Glutamatergic neuron (in vitro differentiated cells): ENCODE measurements around the gene C3orf70. TPM values are rescaled to one million over a fixed set of nuclear protein-coding genes. Genes with fewer than 3 reads are reported as not detected.

Experiments used
- DNase-seq: peaks from one replicate; pipeline ENCODE4 v3.0.0; 2022
- H3K27ac Mint-ChIP-seq: one replicate; pipeline ENCODE4 v1.8.0; 2020; ENCODE audit warnings: mild to moderate bottlenecking, mixed read lengths, inconsistent platforms; ENCODE audit not compliant: unreplicated experiment
- H3K27me3 Mint-ChIP-seq: one replicate; pipeline ENCODE4 v1.8.0; 2020; ENCODE audit warnings: mild to moderate bottlenecking, moderate library complexity, mixed read lengths, inconsistent platforms; ENCODE audit not compliant: unreplicated experiment
- H3K36me3 Mint-ChIP-seq: one replicate; pipeline ENCODE4 v1.8.0; 2020; ENCODE audit warnings: mild to moderate bottlenecking, mixed read lengths, inconsistent platforms; ENCODE audit not compliant: unreplicated experiment
- H3K4me1 Mint-ChIP-seq: one replicate; pipeline ENCODE4 v1.8.0; 2020; ENCODE audit warnings: mild to moderate bottlenecking, low read depth, mixed read lengths, inconsistent platforms; ENCODE audit not compliant: unreplicated experiment
- H3K4me3 Mint-ChIP-seq: one replicate; pipeline ENCODE4 v1.8.0; 2020; ENCODE audit warnings: mild to moderate bottlenecking, mixed read lengths, inconsistent platforms; ENCODE audit not compliant: unreplicated experiment
- H3K9me3 Mint-ChIP-seq: one replicate; pipeline ENCODE4 v1.8.0; 2020; ENCODE audit warnings: mild to moderate bottlenecking, moderate library complexity, mixed read lengths, inconsistent platforms; ENCODE audit not compliant: unreplicated experiment
- total RNA-seq: library from RNA; stranded (reverse); fragmentation: NEBNext Ultra II Directional; extraction: Animal tissue kit (Norgen Biotek cat#: 25700); gene quantifications from one replicate; pipeline ENCODE4 v1.2.1, GENCODE V29; 2021; ENCODE audit not compliant: unreplicated experiment
- TF ChIP-seq, protein P1 (sequence below): fragments of 200-600 bp; sonication (generic); IDR thresholded peaks from one replicate; pipeline ENCODE4 v1.5.0; 2021; ENCODE audit not compliant: partially characterized antibody, unreplicated experiment

C3orf70 gene
- total RNA-seq, 1 donor from 2014 or later = 44.5 TPM

DNA sequence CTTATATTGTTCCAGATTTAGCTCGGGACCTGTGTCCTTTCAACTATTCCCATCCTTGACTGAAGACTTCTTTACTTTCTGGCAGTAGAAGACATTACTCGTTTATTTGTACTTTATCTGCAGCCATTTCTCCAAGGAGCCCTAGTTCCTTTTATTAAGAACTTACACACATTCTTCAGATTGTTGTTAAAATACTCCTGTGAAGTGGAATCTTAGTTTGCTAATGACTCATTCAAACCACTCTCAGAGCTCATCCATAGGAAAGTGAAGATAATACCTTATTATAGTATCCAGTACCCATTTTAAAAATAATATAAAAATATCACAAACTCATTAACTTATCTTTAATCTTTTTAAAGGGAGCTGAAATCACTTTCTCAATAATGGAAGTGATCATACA lies 63.5 kb downstream of the C3orf70 start:
- Mint-ChIP-seq H3K27me3 (peaks cover 5% of the 10 kb centered on the region), H3K4me1 (peaks cover 33% of the 10 kb centered on the region), H3K9me3 (no peaks in the 10 kb centered on the region), H3K36me3 (no peaks in the 10 kb centered on the region), H3K27ac (no peak overlapping the region), H3K4me3 (no peak overlapping the region)
- no peak for DNase-seq
- TF ChIP-seq, protein P1, sequence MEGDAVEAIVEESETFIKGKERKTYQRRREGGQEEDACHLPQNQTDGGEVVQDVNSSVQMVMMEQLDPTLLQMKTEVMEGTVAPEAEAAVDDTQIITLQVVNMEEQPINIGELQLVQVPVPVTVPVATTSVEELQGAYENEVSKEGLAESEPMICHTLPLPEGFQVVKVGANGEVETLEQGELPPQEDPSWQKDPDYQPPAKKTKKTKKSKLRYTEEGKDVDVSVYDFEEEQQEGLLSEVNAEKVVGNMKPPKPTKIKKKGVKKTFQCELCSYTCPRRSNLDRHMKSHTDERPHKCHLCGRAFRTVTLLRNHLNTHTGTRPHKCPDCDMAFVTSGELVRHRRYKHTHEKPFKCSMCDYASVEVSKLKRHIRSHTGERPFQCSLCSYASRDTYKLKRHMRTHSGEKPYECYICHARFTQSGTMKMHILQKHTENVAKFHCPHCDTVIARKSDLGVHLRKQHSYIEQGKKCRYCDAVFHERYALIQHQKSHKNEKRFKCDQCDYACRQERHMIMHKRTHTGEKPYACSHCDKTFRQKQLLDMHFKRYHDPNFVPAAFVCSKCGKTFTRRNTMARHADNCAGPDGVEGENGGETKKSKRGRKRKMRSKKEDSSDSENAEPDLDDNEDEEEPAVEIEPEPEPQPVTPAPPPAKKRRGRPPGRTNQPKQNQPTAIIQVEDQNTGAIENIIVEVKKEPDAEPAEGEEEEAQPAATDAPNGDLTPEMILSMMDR = no peak

GRCh38 chr3:185087419-185087818 lies 65.4 kb downstream of the C3orf70 start:
- H3K4me1 Mint-ChIP-seq = peaks cover 20% of the 10 kb centered on the region
- H3K36me3 Mint-ChIP-seq = no peaks in the 10 kb centered on the region
- TF ChIP-seq, protein P1 = no peak
- H3K9me3 Mint-ChIP-seq = no peaks in the 10 kb centered on the region
- peaks cover 1% of the 10 kb centered on the region for H3K27me3 Mint-ChIP-seq
- H3K27ac Mint-ChIP-seq = no peak overlapping the region
- no peak for DNase-seq
- no peak overlapping the region for H3K4me3 Mint-ChIP-seq

DNA sequence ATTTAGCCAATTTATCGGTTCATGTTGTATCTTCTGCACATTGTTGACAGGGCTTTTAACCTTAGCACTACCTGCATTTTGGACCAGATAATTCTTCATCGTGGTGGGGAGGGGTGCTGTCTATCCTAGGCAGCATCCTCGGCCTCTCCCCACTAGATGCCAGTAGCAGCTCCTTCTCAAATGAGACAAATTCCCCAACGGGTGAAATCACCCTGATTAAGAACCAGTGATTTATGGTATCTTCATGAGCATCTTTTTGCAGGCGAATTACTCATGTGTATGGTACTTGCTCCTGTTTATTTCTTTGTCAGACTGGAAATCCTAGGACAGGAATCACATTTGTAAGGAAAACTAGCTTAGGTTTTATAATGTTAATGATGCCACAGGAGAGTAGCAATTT lies 68.0 kb downstream of the C3orf70 start:
- H3K36me3 Mint-ChIP-seq = no peaks in the 10 kb centered on the region
- TF ChIP-seq, protein P1 = no peak
- H3K27me3 Mint-ChIP-seq = peaks cover 1% of the 10 kb centered on the region
- no peak for DNase-seq
- no peak overlapping the region for H3K4me3 Mint-ChIP-seq
- no peaks in the 10 kb centered on the region for H3K9me3 Mint-ChIP-seq
- H3K4me1 Mint-ChIP-seq = peaks cover 14% of the 10 kb centered on the region
- H3K27ac Mint-ChIP-seq = no peak overlapping the region

GRCh38 chr3:185084402-185084801 lies 68.5 kb downstream of the C3orf70 start:
- no peak for DNase-seq
- Mint-ChIP-seq H3K27ac (no peak overlapping the region), H3K27me3 (peaks cover 1% of the 10 kb centered on the region), H3K4me3 (no peak overlapping the region), H3K4me1 (peaks cover 12% of the 10 kb centered on the region), H3K36me3 (no peaks in the 10 kb centered on the region), H3K9me3 (no peaks in the 10 kb centered on the region)
- TF ChIP-seq, protein P1 = no peak

DNA sequence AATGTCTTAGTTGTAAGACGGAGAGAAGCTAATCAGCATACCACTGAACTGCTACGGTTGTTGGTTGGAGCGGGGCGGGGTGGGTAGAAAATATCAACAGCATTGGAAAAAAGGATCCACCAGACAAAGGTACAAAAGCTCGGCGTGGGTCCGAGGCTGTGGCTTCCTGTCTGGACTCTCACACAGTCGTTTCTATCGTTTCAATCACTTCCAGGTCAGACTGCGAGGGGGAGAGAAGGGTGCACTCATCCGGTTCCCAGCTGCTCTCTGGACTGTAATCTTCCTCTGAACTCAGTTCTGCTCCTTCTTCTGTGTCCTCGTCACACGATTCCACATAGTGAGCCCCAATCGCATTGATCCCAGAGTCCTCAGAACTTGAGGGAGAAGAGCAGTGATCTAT lies 70.0 kb downstream of the C3orf70 start:
- Mint-ChIP-seq H3K4me3 (no peak overlapping the region), H3K27ac (no peak overlapping the region), H3K4me1 (peaks cover 12% of the 10 kb centered on the region), H3K36me3 (no peaks in the 10 kb centered on the region), H3K9me3 (no peaks in the 10 kb centered on the region), H3K27me3 (peaks cover 1% of the 10 kb centered on the region)
- TF ChIP-seq, protein P1 = no peak
- no peak for DNase-seq
